ENCODE data around the gene CCL7. TPM values are rescaled to one million over a fixed set of nuclear protein-coding genes. Genes with fewer than 3 reads are reported as not detected.
A peak's percentile ranks its signal among the peaks of the same experiment; 100 is the strongest.

Gene CCL7
- polyA plus RNA-seq, 3 donors, result 0.25 to 0.38 TPM; not detected in 1

GRCh38 chr17:34313164-34313563 lies 43.1 kb downstream of the CCL7 start:
- no peak overlapping the region for H3K9ac ChIP-seq (ENCODE audit: insufficient read depth, low read length, poor library complexity, severe bottlenecking)
- H3K4me2 ChIP-seq (replicated peaks; ENCODE audit: extremely low read depth, low read length, poor library complexity, severe bottlenecking), result no peak overlapping the region
- peaks cover 42 to 43% of the 10 kb centered on the region in 2 donors for H3K4me1 ChIP-seq (ENCODE audit: control insufficient read depth in 1 of 2, insufficient read depth in 2 of 2, low read length in 2 of 2)
- H3K9me3 ChIP-seq (replicated peaks in 1 of 2; ENCODE audit: control insufficient read depth in 1 of 2, insufficient read depth in 1 of 2, low read length in 2 of 2), result no peaks in the 10 kb centered on the region
- H3K27me3 ChIP-seq (ENCODE audit: control insufficient read depth in 2 of 2, insufficient read depth in 2 of 2, low read length in 2 of 2), result no peaks in the 10 kb centered on the region
- H4K20me1 ChIP-seq (ENCODE audit: insufficient read depth, low read length), result no peaks in the 10 kb centered on the region
- Mint-ChIP-seq H3K9me3 (no peaks in the 10 kb centered on the region), H3K4me1 (peaks cover 46% of the 10 kb centered on the region), H3K36me3 (peaks cover 0 to 2% of the 10 kb centered on the region in 2 donors), H3K4me3 (no peak overlapping the region), H3K27me3 (ENCODE audit: low read depth in 3 of 3) (no peaks in the 10 kb centered on the region), H3K27ac (peak overlapping the region in 2 of 7 donors; percentile 79 to 92)
- H3K79me2 ChIP-seq (ENCODE audit: insufficient read depth, low read length), result no peaks in the 10 kb centered on the region
- no peaks in the 10 kb centered on the region for H3K36me3 ChIP-seq (replicated peaks in 1 of 2; ENCODE audit: control insufficient read depth in 1 of 2, insufficient read depth in 2 of 2, low read length in 2 of 2)
- WGBS (ENCODE audit: insufficient coverage), result 100% methylated on average over 1 of the region's 4 CpGs
- intact Hi-C loops (cut with micrococcal nuclease), result loop anchor here in 1 of 2 donors (10.0 kb wide), 1 partner anchor 58 kb away; the partner anchor contains the start of gene CCL2
- H3K27ac ChIP-seq (ENCODE audit: low read depth in 1 of 2, low read length in 2 of 2), result peak overlapping the region in 1 of 2 donors; percentile 76
- H2AFZ ChIP-seq (ENCODE audit: insufficient read depth, low read depth, low read length, poor library complexity, severe bottlenecking), result no peak overlapping the region
- no peak for TF ChIP-seq CTCF (IDR thresholded peaks at IDR 0.05)
- no peak overlapping the region for H3K4me3 ChIP-seq (replicated peaks in 1 of 3; ENCODE audit: low read depth in 2 of 3, low read length in 3 of 3)
- no peak for DNase-seq

DNA sequence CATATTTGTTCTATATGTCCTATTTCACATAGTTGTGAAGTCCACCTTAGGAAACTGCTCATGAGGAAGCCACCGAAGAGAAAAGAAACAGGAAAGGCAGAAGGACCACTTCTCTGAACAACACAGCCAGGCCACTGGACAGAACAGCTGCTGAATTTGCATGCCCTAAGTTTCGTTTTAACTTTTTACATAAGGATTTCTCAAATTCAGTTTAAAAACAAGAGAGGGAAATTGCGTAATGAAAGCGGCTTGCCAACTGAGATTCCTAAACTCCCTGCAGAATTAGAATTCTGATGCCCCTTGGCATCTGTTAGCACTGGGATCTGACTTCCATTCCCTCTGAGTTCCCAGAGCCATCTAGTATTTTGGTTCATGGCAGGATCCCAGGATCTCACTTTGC lies 44.3 kb downstream of the CCL7 start:
- Histone ChIP-seq H3K36me3 (replicated peaks in 1 of 2; ENCODE audit: control insufficient read depth in 1 of 2, insufficient read depth in 2 of 2, low read length in 2 of 2) (no peaks in the 10 kb centered on the region), H3K79me2 (ENCODE audit: insufficient read depth, low read length) (no peaks in the 10 kb centered on the region), H2AFZ (ENCODE audit: insufficient read depth, low read depth, low read length, poor library complexity, severe bottlenecking) (no peak overlapping the region), H3K9me3 (replicated peaks in 1 of 2; ENCODE audit: control insufficient read depth in 1 of 2, insufficient read depth in 1 of 2, low read length in 2 of 2) (no peaks in the 10 kb centered on the region), H3K4me3 (replicated peaks in 1 of 3; ENCODE audit: low read depth in 2 of 3, low read length in 3 of 3) (peak overlapping the region in 1 of 3 experiments; percentile 48), H3K27me3 (ENCODE audit: control insufficient read depth in 2 of 2, insufficient read depth in 2 of 2, low read length in 2 of 2) (no peaks in the 10 kb centered on the region), H3K4me2 (replicated peaks; ENCODE audit: extremely low read depth, low read length, poor library complexity, severe bottlenecking) (peak overlapping the region; percentile 62), H3K27ac (ENCODE audit: low read depth in 1 of 2, low read length in 2 of 2) (peak overlapping the region in 1 of 2 donors; percentile 76), H4K20me1 (ENCODE audit: insufficient read depth, low read length) (no peaks in the 10 kb centered on the region), H3K9ac (ENCODE audit: insufficient read depth, low read length, poor library complexity, severe bottlenecking) (no peak overlapping the region), H3K4me1 (ENCODE audit: control insufficient read depth in 1 of 2, insufficient read depth in 2 of 2, low read length in 2 of 2) (peaks cover 40 to 43% of the 10 kb centered on the region in 2 donors)
- Mint-ChIP-seq H3K36me3 (peaks cover 0 to 2% of the 10 kb centered on the region in 2 donors), H3K27ac (peak overlapping the region; percentile 50 to 92 (median 86)), H3K4me3 (peak overlapping the region in 1 of 2 donors; percentile 43), H3K4me1 (peaks cover 47% of the 10 kb centered on the region), H3K27me3 (ENCODE audit: low read depth in 3 of 3) (no peaks in the 10 kb centered on the region), H3K9me3 (no peaks in the 10 kb centered on the region)
- DNase-seq, result peak; percentile 53 to 80 (median 70)
- 0% methylated on average over 3 of the region's 4 CpGs for WGBS (ENCODE audit: insufficient coverage)
- intact Hi-C loops (cut with micrococcal nuclease), result loop anchor here in 1 of 2 donors (10.0 kb wide), 1 partner anchor 59 kb away; the partner anchor contains the start of gene CCL2
- no peak for TF ChIP-seq CTCF (IDR thresholded peaks at IDR 0.05)
